Measurements from ENCODE around the gene SV2C.
A peak's percentile ranks its signal among the peaks of the same experiment; 100 is the strongest.
"Not testable (repeated sequence)": the region's sequence is repeated elsewhere in the genome, so short reads cannot be mapped to it uniquely, and the experiment has no call there.

Gene SV2C

DNA sequence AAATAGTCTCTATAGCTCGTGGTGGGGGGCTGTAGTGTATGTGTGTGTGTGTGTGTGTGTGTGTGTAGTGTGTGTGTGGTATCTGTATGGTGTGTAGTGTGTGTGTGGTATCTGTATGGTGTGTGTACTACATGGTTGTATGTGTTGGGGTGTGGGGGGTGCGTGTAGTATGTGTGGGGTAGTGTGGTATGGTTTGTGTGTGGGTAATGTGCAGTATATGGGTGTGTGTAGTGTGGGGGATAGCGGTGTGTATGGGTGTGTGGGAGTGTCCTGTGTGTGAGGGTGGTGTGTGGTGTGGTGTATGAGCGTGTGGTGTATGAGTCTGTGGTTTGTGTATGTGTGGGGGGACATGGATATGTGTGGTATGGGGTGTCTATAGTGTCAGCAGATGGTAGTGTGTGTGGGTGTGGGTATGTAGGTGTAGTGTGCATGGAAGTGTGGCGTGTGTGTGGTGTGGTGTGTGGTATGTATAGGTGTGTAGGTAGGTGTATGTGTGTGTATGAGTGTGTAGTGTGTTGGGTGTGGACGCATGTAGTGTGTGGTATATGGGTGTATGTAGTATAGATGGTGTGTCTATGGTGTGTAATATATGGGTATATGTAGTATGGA is 174.1 kb downstream of the SV2C start:
- DNase-seq = no peak

DNA sequence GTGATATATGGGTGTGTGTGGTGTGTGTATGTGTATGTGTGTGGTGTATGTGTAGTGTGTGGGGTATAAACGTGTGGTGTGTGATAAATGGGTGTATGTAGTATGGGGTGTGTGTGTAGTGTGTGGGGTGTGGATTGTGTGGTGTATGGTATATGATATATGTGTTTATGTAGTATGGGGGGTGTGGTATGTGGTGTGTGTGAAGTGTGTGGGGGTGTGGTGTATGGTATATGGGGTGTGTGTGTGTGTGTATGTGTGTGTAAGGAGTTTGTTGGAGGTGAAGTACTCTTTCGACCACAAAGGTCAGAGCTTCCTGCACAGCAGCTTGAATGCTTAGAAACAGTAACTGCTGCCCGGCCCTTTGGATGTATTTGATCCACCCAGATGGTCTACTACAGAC is 174.7 kb downstream of the SV2C start:
- no peak for DNase-seq

DNA sequence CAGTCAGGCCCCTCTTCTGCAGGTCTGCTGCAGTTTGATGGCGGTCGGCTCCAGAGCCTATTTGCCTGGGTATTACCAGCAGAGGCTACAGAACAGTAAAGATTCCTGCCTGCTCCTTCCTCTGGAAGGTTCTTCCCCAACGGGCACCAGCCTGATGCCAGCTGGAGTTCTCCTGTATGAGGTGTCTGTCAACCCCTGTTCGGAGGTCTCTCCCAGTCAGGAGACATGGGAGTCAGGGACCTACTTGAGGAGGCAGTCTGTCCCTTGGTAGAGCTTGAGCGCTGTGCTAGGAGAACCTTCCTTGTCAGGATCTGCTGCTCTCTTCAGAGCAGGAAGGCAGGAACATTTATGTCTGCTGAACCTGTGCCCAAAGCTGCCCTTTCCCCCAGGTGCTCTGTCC is 181.5 kb downstream of the SV2C start:
- DNase-seq = no peak

DNA sequence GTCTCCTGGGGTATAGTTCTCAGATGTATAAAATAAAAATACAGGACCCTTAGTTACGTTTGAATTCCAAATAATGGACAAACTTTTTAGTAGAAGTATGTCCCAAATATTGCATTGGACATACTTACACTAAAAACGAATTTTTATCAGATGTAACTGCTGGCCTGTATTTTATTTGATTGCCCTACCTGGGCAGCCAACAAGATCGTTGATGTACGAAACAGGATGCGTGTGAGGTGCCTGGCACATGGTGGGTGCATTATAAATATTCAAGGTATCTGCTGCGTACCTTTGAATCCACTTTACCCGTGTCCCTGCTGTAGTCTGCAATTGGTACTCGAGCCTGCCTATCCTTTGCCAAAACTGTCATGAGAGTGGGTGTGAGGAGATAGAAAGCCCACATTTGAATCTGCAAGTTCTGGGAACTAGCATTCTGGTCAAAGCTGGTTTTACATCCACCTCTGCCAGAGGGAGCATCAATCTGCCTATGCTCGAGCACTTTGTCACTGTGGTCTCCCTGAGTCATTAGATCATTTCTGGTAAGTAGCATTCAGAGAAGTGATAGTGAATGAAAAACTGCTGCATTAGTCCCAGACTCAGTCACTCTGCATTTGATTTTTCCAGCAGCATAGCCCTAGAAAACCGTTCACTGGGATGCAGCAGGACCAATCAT is 186.2 kb downstream of the SV2C start:
- no peak for DNase-seq

DNA sequence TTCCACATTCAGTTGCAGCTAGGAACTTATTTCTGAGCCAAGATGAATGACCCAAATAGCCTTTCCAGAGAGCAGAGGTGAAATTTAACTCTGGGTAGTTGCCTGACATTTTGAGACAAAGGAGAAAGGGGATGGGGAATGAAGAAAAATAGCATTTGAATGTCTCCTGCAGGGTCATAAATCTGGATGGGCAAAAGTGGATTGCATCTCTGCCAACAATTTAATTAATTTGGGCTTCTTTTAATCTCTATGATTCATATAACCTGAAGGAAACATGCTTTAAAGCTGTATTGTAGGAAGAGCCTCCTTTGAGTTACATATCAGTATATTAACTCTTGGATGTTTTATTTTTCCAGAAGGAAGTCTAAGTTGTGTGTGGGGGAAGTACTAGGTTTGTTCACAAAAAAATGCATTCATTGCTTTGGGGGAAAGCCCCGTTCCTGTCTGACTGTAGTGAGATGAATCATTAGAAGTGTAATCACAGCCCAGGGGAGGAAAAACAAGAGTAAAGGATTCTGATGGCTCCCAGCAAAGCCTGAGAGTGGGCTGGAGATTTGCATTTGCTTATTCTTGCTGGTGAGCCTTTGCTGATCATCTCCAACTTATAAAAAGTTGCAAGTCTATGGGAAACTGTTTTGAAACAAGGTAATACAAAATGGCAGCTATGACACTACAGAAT is 186.9 kb downstream of the SV2C start:
- DNase-seq = peak in 1 of 2 experiments; percentile 4

DNA sequence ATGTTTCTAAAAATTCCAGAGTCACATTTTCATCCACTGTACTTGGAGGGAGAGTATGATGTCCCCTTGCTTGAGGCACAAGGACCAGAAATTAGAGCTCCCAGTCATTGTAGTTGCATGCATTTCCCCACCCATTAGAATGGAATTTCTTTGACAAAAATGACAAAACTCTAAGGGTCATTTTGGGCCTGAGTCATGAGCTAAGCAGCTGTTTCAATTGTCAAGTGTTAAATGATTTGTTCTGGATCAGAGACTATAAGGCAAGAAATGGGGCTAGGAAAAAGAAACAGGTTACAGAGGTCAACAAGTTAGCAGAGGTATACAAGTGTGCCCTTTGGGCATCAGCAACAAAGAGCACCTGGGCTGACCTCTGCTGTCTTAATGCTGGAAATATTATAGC is 188.7 kb downstream of the SV2C start:
- no peak for DNase-seq

DNA sequence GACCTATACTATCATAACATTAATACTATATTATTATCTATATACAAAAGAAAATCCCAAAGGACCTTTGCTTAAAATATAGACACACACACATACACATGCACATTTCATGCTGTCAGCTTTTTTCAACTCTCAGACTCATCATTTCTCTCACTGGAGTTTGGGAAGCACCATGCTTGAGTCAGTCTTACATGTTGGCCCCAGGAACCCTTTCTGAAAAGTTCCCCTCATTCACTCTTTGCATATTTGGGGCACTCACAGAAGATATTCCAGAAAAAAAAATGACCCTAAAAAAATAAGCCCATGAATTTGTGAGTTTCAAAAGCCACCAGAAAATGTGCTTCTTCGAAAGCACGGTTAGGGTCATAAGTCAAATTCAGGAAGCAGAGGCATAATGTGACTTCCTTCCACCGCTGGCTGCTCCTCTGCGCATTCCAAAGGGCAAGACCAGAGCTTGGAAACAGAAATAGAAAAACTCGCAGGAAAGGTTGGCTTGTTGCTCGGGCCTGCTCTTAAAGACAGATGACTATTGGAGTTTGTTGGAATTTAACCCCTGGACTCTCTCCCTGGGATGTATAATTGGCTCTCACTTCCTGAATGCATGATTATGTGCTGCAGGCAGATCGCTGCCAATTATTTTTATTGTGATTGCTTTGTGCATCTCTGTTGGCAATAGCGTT is 190.2 kb downstream of the SV2C start:
- no peak for DNase-seq

DNA sequence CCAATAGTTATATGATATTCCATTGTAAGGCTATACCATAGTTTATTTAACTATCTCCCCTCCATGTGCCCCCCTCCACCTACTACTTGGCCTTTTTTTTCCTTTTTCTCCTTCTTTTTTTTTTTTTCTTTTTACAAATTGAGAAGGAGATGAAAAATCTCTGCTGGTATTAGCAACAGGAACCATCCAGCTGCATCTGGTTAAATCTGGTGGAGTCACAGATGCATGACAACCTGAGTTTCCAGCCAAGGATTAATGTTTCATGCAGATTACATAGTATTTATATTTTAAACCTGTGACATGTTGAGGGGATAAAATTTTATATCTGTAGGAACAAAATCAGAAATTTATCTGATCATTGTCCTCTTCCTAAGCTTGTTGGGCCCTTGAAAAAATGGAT is 191.4 kb downstream of the SV2C start:
- no peak for DNase-seq

DNA sequence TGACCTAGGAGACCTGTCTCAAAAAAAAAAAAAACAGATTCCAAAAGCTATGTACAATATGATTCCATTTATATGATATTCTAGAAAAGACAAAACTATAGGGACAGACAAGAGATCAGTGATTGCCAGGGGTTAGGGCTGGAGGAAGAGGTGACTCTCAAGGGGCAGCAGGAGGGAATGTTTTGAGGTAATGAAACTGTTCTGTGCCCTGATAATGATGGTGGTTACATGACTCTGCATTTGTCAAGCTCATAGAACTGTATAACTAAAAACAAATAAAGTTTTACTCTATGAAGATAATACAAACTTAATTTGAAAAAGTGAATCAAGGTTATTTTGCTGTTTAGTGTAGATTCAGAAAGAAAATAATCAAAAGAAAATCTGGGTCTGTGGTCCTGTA is 194.6 kb downstream of the SV2C start:
- no peak for DNase-seq

DNA sequence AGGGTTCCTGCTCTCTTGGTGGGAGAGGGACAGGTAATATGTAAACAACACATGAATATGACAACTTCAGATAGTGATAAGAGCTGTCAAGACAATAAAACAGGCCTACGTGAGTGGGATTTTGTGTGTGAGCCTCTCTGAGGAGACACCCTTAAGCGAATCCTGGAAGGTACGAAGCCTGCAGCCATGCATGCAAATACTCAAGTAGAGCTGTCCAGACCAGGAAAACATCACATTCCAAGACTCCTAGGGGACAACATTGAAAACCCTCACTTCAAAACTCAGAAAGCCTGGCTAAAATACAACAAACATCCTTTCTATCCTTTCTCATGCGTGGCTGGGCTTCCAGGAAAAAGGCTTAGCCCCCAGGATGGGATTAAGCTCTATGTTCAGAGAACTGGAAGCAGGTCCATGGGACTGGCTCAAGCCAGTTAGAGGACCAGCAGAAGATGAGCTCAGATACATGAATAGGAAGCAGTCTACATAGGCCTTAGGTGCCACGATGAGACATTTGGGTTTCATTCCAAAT is 195.1 kb downstream of the SV2C start:
- no peak for DNase-seq

DNA sequence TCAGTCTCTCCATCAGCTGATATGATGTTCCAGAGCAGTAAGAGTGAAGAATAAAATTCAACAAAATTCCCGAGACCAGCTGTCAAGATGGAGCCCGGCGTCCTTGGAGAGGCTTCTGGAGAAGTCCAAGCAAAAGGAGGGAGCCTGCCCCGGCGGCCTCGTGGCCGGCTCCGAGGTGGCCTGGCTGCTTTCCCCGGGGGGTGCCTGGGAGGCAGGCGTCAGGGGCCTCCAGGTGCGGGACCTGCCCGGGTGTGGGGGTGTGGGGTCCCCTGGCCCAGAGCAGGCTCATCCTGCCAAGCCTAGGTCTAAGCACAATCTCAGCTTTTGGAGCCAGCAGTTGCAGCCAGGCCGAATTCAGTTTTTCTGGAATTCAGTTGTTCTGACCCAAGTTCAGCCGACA is 197.3 kb downstream of the SV2C start:
- DNase-seq = no peak

DNA sequence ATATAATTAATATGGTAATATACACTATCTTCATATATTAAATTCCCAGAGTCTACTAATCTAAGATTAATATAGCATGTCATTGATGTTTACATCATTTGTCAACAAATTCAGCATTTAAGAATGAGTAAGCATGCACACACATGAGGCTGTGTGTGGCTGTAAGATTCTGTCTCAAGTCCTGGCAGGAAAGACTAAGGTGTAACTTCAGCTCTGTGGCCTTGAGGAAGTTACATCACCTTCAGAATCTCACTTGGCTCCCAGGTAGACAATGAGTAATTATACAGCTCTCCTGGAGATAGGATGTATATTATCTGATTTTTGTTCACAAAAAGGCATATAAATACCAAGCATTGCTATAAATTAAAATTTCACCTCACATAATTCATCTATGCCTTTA is 200.5 kb downstream of the SV2C start:
- no peak for DNase-seq

DNA sequence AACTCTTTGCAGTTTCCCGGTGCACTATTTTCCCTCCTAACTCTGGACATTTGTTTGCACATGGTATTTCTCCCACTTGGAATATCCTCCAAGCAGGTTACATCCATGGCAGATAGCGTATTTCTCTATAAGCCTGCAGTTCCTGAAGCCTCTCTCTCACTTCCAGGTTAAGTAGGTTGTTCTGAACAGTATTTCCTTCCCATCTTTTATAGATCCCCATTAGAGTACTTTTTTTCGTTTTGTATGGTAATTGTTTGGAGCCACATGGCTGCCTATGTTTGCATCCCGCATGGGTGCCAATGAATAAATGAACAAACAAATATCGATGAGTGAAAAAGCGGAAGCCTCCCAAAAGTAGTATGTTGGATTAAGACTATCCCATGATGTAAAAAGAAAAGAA is 206.5 kb downstream of the SV2C start:
- no peak for DNase-seq

DNA sequence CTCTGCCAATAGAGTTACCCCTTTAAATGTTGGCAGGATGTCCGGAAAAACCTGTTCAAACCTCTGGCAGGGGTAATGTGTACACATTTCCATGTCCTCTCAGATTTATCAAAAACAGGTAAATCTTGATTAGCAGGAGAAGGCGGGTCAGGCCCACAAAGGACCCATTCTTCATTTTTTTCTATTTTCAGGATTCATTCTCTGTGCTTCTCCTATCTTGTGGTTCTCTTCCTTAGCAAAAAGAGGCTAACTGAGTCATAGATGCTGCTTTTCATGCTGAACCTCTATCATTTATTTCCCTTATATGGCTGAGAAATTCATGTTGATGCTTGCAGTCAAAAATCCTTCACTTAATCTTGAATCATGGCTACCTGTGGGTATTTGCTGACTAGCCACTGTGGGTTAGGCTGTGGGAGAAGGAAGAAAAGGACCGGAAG is 207.2 kb downstream of the SV2C start:
- no peak for DNase-seq

DNA sequence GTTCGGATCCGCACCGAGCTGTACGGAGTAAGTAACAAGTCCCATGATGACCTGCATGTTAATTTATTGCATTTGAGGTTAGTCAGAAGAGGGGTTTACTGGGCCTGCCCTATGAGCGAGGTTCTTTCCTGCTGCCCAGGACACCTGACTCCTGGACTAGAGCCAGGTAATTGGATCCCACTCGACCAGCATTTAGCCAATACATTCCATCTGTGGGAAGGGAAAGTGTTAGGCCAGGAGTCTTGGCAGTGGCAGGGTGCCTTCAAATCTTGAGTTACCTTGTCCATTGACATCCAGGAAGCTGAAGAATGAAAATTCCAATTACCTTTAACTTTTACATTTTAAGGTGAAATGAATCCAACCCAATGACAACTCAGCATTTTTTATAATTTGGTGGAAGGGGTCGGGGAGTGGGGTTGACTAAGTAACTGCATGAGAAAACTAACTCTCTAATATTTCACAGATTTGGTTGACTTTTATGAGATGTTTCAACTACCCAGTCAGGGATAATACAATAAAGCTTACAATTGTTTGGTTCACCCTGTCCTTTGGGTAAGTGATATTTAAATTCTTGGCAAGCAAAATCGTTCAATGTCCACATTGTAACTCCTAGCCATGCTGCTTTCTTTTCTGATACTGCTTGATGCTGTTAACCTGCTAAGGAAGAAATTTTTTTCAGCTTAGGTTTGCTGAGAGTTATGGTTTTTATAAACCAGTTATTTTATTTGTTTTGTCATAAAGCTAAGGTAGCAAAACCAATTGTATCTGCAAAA is 208.3 kb downstream of the SV2C start:
- DNase-seq = no peak

DNA sequence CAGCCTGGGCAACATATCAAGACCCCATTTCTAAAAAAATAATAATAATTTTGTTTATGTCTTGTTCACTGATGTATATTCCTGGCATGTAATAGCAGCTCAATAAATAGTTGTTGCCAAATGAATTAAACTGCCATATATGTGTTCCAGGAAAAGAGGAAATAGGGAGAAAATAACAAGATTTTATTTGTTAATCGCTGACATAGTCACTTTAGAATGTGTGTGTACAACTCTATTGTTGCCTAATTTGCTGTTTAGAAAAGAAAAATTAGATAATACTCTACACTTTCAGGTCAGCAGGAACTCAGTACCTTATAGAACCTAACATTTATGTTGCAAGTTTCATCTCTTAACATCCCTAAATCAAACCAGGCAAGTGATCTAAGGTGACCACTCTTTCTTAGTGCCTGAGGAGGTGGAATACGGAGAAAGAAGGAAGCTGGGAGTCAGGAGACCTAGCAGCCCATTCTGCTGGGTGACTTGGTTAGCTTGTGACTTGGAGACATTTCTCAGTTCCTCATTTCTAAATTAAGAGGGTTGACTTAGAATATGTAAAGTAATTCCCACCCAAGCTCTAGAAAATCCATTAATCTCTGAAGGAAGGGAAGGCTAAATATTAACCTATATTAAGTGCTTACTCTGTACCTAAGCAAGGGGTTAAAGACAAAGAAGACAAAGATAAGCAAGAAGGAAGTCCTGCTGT is 209.6 kb downstream of the SV2C start:
- DNase-seq = no peak

DNA sequence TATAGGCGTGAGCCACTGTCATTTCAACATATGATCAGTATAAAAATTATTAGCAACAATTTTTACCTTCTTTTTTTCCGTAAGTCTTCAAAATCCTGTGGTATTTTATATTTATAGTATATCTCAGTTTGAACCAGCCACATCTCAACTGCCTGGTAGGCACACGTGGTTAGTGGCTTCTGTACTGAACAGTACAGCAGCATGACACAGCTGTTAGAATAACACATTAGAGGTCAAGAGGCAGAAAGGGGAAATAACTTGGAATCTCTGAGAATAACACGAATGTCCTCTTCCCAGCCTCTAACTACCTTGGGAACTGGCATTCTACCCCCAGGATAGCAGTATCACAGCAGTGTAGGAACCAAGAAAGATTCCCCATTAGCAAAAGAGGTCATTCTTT is 211.4 kb downstream of the SV2C start:
- no peak for DNase-seq

DNA sequence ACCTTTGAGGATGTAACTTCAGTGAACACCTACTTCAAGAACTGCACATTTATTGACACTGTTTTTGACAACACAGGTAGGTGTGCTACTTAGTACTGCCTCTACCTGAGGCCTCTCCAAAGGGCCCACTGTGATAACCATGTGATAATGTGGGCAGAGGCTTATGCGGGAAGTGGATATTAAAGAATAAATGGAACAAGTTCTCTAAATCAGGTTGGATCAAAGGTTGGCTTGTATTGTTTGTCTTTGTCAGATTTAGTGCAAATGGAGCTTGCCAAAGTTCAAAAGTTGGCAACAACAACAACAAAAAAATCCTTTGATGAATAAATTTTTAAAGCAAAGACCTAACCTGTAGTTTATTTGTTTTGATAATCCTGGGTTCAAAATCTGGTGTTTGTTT is 215.7 kb downstream of the SV2C start:
- no peak for DNase-seq

DNA sequence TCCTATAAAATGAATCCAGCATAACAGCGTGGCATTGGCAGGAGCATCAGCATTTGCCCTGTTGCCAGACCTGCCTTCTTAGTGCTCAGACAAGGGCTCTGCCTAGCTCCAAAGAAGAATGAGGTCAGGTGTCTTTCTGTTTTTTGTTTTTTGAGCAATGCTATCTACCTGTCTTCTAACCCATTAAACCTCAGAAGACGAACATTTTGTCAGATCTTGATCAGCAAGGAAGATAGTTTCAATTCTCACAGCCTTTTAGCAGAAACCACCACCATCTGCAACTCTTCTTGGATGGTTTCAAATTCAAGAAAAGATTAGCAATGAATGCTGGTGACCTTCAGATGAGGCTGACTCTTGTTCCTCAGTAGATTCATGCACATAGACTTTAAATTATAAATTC is 216.4 kb downstream of the SV2C start:
- no peak for DNase-seq

DNA sequence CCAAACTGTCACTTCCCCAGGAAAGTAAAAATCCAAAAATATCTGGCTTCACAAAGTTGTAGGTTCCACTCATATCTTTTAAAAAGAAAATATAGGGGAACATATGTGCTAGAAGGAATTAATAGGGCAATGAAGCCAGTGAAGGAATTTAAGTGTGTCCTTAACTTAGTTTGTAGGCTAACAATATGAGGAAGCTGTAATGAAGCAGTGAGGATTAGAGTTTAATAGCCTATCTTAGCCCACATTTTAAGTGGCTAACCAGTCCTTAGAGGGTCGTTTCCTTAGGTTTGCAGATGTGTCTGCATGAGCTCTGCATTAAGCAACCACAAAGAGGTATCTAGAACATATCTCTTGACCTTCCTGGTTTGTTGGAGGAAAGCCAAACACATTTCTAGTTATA is 218.7 kb downstream of the SV2C start:
- not testable (repeated sequence) for DNase-seq

DNA sequence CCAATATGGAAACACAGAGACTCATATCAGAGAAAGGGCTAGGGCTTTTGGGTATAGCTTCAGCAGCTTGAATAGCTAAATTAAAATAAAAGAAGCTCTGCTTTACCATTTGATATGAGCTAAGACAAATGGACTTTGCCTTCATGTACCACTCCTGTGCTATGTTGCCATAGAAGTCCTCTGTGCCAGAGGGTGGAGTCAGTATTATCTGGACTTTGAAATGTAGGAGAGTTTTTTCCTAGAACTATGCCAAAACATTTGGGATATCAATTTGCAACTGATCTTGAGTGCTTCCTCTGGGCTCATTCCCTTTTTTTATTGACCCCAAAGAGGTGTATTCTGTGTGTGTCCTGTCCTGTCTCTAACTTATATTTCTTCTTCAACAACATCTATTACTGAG is 219.5 kb downstream of the SV2C start:
- DNase-seq = not testable (repeated sequence)

DNA sequence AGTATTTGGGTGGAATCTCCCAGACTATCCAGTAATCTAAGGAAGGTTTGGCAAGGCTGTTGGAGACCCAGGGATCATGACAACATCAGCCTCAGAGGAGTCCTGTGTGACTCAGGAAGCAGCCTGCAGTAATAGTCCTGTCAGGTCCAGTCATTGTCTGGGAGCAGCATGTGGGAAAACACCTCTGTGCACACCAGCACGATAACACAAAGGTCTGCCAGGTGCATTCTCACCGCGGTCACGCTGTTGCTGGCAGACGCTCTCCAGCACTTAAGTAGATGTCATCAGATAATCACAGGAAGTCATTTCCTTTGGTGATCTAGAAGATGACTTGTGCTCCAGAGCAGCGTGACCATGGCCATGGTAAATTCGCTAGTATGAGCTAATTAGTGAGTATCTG is 220.7 kb downstream of the SV2C start:
- DNase-seq = peak; percentile 7 to 19

All from stimulated activated CD4-positive, alpha-beta T cell treated with anti-CD3 and anti-CD28 coated beads, Interleukin-4, amount 100 ng/mL, for 4 hours (primary cell).